Epidermal melanocyte (primary cell): ENCODE results near the gene AIFM2.
"Not testable (repeated sequence)": the region's sequence is repeated elsewhere in the genome, so short reads cannot be mapped to it uniquely, and the experiment has no call there.

Source experiments
- DNase-seq: peaks from one replicate; pipeline ENCODE4 v3.0.0; 2011; ENCODE audit warnings: low spot score; ENCODE audit not compliant: insufficient read length

AIFM2 gene

DNA sequence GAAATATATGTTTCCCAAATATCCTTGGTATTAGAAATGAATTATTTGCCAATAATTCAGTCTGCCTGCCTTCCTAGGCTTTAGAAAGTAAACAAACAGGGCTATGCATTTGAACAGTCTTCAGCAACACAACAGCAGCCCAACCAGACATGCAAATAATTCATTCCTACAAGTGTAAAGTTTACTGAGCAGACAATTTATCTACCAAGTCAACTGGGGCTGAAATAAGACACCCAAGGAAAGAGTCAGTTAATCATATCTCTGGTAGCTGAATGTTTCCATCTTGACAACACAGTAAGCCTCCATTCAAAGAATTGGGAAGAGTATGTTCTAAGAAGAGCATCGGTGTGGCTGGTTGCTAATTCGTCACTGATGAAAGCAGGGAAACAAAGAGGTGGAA, 38.4 kb downstream of the AIFM2 start:
- no peak for DNase-seq

DNA sequence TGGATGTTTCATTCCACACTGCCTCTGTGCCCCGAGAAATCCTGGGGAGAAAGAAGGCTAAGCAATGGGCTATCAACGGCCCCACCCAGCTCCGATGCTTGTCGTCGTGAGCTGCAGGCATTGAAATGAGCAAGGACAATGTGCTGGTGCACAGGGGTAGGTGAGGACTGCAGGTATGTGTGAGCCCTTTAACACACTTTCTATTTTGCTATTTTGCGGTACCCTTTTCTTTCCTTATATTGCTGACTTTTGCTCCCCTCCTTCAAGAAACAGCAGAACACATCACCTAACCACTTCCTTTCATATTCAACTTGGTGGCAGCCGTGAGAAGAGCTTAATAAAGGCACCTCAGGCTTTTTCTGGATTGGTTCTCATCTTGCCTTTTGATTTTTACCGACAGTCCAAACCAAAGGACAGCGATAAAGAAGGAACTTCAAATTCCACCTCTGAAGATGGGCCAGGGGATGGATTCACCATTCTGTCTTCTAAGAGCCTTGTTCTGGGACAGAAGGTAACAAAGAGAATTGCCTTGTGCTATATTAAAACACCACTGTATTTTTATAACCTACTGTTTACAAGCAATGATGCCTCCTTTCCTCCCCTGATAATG, 39.2 kb downstream of the AIFM2 start:
- no peak for DNase-seq

DNA sequence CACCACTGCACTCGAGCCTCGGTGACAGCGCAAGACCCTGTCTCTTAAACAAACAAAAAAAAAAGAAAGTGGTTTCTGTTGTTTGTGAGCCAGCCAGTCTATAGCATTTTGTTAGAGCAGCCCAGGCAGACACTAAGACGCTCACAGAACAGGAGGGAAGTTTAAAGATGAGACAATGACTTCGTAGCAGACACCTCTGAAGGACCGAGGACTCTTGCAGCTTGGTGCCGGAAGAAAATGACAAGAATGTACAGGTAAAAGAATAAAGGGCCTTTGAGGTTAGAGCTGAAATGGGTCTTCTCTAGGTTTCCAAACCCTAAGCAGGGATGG, 40.3 kb downstream of the AIFM2 start:
- no peak for DNase-seq

DNA sequence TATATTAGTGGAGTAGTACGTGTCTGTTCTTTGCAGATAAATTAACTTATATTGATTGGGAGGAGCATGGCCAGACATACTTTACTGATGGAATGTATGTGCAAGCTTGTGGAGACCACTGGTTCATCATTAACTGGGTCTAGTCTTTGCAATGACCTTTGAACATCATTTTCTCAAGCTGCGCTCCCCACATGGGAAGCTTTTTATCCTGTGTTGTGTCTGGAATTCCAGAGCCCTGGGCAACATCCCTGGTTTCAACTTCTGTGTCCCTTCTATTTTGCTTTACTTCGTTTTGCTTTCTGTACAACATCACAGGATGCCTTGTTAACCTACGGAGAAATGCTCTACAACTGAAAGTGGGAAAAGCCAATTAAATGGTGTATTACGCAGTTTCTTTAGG, 41.7 kb downstream of the AIFM2 start:
- no peak for DNase-seq

DNA sequence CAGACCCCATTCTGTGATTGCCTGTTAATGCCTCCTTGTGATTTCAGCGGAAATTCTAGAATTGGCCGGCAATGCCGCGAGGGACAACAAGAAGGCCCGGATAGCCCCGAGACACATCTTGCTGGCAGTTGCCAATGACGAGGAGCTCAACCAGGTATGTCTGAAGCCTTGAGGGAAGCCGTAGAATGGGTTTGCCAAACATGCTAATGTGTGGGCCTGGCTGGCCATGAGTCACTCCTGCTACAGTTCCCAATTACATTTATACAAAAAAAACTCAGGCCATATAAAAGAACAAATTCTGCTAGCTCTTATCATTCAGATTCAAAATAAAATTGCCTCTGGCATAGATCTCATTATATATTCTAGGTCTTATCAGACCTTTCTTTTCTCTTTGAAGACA, 42.6 kb downstream of the AIFM2 start:
- no peak for DNase-seq

DNA sequence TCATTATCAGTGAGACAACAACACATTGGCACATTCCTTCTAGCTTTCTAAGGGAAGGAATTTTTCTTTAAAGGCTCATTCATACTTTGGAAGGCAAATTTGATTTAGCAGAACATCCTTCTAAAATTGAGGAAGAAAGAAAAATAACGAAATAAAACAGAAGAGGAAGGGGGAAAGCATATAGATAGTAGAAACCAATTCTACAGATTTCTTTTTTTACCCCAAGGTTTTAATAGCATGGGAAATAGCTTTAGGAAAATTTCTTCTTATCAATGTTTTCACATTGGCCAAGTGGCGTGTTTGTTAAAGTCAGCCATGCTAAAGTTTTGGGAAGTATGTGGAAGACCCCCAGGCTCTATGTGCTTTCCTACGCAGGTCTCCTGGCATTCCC, 44.3 kb downstream of the AIFM2 start:
- no peak for DNase-seq

DNA sequence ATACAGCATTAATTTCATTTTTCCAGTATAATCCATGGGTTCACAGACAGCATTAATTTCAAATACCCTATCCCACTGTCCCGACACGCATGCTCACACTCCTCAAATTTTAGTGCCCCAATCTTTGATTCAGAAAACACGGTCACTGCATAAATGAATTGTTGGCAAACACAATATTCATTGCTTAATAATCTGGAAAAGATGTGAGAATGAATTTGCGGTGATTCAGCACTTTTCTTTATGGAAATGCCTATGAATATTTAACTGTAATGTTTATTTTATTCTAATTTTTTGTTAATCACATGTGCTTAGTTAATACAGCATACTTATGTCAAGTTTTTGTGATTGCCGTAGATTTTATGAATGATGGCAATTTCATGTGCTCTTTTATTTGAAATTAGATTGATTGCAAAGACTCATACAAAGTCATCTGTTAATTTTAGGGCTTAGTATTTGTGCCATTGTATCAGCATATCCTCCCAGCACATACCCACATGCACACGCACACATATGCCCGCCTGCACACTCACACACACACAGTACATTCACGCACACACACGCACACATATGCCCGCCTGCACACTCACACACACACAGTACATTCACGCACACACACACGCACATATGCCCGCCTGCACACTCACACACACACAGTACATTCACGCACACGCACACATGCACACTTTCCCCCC, 44.9 kb downstream of the AIFM2 start:
- DNase-seq: no peak

DNA sequence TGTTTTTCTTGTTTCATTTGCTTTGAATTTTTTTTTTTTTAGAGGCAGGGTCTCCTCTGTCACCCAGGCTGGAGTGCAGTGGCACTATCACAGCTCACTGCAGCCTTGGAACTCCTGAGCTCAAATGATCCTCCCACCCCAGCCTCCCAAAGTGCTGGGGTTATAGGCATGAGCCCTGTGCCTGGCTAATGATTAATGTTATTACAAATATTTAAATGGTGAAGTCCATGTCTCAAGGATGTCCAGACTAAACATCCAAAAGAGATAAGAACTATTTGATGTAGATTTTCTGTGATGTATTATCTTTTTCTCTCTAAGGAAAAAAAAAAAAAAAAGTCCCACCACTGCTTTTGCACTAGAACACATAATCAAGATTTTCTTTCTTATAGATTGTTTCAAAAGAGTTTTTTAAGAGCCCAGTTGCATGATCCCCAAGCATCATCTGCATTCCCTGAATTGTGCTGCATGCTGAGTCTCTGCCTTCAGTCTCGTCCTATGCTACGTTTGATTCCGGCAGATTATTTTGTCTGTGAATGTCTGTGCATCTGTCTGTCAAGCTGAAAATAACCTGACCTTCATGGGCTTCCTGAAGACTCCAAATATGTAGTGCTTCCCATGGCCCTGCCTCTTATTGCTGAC, 46.5 kb downstream of the AIFM2 start:
- no peak for DNase-seq

DNA sequence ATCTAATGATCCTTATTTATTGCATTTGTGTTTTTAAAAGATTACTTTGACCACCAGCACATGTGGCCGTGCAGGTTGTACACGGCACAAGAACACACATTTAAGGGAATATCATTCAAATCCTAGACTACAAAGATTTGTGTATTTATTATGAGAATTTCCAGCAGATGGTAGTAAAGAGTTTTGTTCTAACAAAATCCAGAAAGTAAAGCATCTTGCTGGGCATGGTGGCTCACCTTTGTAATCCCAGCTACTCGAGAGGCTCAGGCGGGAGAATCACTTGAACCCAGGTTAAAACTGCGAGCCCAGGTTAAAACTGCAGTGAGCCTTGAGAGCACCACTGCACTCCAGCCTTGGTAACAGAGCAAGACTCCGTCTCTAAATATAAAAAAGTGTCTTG, 48.4 kb downstream of the AIFM2 start:
- no peak for DNase-seq

DNA sequence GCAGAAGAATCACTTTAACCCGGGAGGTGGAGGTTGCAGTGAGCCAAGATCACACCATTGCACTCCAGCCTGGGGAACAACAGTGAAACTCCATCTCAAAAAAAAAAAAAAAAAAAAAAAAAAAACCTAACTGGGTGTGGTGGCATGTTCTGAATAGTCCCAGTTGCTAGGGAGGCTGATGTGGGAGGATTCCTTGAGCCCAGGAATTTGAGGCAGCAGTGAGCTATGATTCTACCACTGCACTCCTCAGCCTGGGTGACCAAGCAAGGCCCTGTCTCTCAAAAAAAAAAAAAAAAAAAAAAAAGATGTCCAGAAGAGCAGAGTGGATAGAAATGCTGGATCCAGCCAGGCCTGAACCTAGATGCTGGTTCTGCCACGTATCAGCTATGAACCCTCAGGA, 51.8 kb downstream of the AIFM2 start:
- DNase-seq: not testable (repeated sequence)

DNA sequence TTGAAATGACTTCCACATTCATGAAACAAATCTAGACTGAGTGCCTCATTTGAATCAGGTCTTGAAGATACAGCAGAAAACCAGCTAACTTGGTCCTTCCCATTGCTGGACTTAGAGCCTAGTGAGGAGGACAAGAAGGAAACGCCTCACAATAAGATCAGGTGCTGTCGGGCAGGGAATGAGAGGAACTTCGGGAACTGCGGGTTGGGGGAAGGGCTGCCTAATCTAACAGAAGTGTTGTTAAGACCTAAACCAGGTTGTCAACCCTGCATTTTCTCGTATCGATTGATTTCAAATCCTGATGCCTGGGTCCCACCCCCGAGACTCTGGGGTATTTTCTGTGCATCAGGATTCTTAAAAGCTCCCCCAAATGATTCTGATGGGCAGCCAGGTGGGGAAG, 53.7 kb downstream of the AIFM2 start:
- DNase-seq: no peak

DNA sequence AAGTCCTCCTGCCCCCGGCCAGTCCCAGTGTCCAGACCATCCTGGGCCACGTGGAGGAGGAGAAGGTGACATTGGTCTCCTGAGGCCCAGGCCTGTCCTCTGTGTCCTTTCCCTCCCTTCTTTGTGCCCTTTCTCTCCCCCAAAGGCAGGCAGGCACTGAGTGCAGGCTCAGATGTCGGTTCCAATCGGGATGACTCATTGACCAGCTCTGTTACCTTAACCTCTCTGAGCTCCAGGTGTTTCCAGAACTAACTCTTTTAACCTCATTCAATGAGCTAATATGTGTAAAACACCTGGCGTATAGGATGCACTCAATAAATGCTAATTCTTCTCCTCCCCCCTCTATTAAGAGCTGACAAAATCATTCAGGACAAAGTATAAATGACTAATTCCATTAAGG, 54.3 kb downstream of the AIFM2 start:
- no peak for DNase-seq

DNA sequence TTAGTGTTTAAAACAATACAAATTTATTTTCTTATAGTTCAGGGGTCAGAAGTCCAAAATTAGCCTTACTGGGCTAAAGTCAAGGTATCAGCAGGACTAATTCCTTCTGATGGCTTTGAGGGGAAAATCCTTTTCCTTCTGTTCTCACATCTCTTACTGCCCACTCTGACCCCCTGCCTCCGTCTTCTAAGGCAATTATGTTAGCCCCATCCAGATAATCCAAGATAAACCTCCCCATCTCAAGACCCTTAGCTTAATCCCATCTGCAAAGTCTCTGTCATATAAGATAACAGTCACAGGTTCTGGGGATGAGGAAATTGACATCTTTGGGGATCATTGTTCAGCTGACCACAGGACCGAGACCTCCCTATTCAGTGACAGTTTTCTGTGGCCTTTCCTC, 57.7 kb downstream of the AIFM2 start:
- DNase-seq: no peak

DNA sequence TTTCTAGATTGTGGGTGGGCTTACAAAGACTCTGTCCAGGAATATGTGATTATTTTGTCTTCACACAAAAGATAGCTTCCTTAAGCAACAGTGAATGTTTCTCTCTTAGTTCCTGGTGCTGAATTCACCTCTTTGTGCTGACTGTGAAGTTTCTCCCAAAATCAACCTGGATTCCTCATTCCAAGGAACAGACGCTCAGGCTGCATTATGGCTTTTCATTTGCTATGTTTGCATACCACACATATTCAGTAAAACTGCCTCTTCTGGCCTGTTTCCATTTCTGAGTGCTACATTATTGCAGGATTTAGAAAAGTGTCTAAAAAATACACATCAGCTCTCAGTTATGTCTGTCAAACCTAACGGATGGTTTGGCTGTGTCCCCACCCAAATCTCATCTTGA, 58.5 kb downstream of the AIFM2 start:
- no peak for DNase-seq

DNA sequence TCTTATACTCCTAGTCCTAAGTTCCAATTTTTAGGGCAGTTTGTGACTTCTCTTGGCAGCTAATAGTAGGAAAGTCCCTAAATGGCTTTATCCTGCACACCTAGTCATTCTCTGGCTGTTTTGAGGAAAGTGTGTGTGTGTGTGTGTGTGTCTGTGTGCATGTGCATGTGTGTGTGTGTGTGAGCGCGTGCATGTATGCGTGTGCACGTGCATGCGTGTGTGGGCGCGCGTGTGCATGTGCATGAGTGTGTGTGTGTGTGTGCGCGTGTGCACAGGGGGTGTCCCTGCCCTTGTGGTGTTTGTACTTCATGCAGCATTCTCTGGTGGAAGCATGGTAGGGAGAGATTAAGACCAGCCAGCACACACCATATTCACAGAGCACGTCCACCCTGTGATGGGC, 61.8 kb downstream of the AIFM2 start:
- DNase-seq: no peak

DNA sequence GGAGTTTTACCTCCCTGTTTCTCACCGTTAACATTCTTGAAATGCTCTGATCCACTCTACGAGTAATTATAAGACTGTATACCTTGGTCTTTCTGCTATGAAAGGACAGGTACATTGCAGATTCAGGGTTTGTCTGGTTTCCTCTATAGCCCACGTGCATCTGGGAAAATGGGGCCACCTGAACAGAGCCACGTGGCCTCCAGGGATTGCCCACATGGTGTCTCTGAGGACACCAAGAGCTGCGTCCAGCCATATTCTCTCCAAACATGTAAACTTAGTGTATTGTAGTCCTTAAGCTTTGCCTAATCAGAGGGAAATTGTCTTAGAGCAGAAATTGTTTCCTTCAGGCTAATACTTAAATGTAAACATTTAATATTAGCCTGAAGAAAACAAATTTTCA, 63.3 kb downstream of the AIFM2 start:
- DNase-seq: no peak

DNA sequence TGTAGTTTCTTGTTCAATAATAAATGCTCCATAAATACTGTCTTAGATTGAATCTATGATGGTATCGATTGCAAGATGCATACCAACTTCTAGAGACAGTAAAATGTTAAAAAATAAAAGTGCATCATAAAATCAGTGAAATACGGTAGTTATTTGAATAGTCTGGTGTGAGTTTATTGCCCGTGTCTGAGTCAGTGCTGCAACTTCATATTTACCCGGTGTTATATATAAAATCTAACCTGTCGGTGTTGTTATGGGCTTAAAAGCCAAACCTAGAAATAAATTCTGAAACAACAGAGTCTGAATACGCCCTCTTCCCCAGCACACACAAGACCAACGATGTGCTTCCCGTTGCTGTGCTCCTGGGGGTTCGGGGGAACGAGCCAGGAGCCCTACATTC, 63.7 kb downstream of the AIFM2 start:
- DNase-seq: no peak

DNA sequence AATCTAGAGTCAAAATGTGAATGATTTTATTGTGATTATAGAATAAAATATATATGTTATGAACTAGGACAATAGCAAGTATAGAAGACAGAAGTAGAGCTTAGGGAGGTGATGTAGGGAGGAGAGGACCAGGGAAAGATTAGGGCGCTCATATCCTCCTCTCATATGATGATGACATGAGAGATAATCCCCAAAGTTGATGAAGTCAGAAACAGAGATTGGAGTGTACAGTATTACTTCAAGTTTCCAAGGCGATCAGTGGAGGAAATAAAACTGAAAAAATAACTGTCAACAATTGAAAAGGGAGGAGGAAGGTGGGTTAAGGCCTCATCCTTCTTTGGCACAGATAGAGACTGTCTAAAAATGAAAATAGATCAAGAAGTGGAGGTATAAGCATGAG, 65.0 kb downstream of the AIFM2 start:
- no peak for DNase-seq

DNA sequence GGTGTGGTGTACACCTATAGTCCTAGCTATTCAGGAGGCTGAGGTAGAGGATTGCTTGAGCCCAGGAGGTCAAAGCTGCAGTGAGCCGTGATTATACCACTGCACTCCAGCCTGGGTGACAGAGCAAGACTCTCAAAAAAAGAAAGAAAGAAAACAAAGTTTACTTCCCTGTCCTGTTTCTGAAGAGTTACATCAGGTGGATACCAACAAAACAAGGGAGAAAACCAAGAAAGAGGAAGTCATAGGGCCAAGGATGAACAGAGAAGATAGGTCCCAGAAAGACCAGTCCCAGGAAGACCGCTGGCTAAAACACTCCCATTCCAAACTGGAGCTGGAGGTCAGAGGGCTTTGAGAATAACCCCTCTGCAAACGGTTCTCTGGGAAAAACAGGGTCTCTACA, 66.4 kb downstream of the AIFM2 start:
- DNase-seq: no peak

DNA sequence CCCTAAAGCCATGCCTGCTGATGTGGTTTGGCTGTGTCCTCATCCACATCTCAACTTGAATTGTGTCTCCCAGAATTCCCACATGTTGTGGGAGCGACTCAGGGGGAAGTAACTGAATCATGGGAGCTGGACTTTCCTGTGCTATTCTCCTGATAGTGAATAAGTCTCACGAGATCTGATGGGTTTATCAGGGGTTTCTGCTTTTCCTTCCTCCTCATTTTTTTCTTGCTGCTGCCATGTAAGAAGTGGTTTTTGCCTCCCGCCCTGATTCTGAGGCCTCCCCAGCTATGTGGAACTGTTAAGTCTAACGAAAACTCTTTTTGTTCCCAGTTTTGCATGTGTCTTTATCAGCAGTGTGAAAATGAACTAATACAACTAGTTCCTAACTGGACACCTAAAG, 68.1 kb downstream of the AIFM2 start:
- no peak for DNase-seq

DNA sequence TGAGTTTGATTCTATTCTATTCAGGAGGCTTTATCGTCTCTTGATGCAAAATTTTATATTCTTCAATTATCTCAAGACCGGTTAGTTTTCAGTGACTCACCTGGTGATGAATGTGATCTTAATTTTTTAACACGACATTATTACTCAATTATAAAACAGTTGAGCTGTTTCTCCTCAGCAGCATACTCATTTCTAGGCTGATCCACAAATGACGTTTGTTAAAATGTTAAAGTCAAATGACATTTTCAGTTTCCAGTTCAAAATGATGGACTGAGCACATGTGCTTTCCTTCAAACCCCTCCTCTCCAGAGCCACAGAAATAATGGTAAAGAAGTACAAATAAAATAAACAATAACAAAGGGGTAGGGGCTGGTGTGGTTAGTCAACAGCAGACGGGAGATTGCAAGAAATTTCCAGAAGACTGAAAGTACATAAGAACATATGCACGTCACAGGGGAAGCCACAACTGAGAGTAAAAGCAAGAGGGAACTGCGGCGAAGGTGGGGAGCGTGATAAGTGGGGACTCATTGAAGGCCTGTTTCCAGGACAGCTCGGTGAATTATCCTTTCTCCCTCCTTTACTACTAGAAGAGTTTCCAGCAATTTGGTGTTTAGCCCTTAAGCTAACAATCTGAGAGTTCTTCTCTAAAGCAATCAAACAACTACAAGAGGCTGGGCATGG, 69.1 kb downstream of the AIFM2 start:
- no peak for DNase-seq
